GM18907 (cell line): ENCODE results near the gene CDH18.

Experiments used
- ATAC-seq: cut with Tn5 transposase; IDR thresholded peaks from one replicate; pipeline ENCODE4 v1.9.1; 2021; ENCODE audit warnings: mild to moderate bottlenecking, moderate library complexity; ENCODE audit not compliant: unreplicated experiment

Gene CDH18

GRCh38 chr5:19751326-19751725 is 236.7 kb downstream of the CDH18 start:
- no peak for ATAC-seq

- ATAC-seq, result no peak
These were observed 242.8 kb downstream of the CDH18 start for GRCh38 chr5:19745247-19745646.

GRCh38 chr5:19739671-19740070 is 248.3 kb downstream of the CDH18 start:
- no peak for ATAC-seq

GRCh38 chr5:19734776-19735175 is 253.2 kb downstream of the CDH18 start:
- ATAC-seq, result no peak

- ATAC-seq, result no peak
These were observed 254.1 kb downstream of the CDH18 start for GRCh38 chr5:19733612-19734495.

- ATAC-seq, result no peak
These were observed 259.4 kb downstream of the CDH18 start for GRCh38 chr5:19728571-19728970.

GRCh38 chr5:19719109-19719508 is 268.9 kb downstream of the CDH18 start:
- ATAC-seq, result no peak

GRCh38 chr5:19713740-19714139 is 274.3 kb downstream of the CDH18 start:
- no peak for ATAC-seq

- no peak for ATAC-seq
These were observed 278.6 kb downstream of the CDH18 start for GRCh38 chr5:19709403-19709802.

- ATAC-seq, result no peak
These were observed 281.2 kb downstream of the CDH18 start for GRCh38 chr5:19706776-19707175.

GRCh38 chr5:19701731-19702130 is 286.3 kb downstream of the CDH18 start:
- no peak for ATAC-seq

- no peak for ATAC-seq
These were observed 292.9 kb downstream of the CDH18 start for GRCh38 chr5:19694949-19695611.

GRCh38 chr5:19690978-19691377 is 297.0 kb downstream of the CDH18 start:
- no peak for ATAC-seq

GRCh38 chr5:19685473-19685872 is 302.5 kb downstream of the CDH18 start:
- no peak for ATAC-seq

- no peak for ATAC-seq
These were observed 311.1 kb downstream of the CDH18 start for GRCh38 chr5:19676895-19677294.

- no peak for ATAC-seq
These were observed 327.3 kb downstream of the CDH18 start for GRCh38 chr5:19660679-19661078.

GRCh38 chr5:19655627-19656026 is 332.4 kb downstream of the CDH18 start:
- ATAC-seq, result no peak

- no peak for ATAC-seq
These were observed 349.5 kb downstream of the CDH18 start for GRCh38 chr5:19638461-19638860.

GRCh38 chr5:19630876-19631275 is 357.1 kb downstream of the CDH18 start:
- ATAC-seq, result no peak

- no peak for ATAC-seq
These were observed 361.8 kb downstream of the CDH18 start for GRCh38 chr5:19626211-19626610.

GRCh38 chr5:19625562-19625961 is 362.4 kb downstream of the CDH18 start:
- no peak for ATAC-seq

- no peak for ATAC-seq
These were observed 368.4 kb downstream of the CDH18 start for GRCh38 chr5:19619571-19619970.
